Lower leg skin (tissue), 3 donors: Measurements from ENCODE around the gene GPR137B.

ENCODE experiments used
- POLR2A ChIP-seq, 2 donors: fragments of 450-650 bp; IDR thresholded peaks; one replicate each; pipeline ENCODE4 v1.6.1; 2016 to 2017; ENCODE audit warnings: antibody characterized with exemption in 2 of 2, mild to moderate bottlenecking in 1 of 2, moderate library complexity in 1 of 2
- TF ChIP-seq, protein P1 (sequence below), 3 donors: fragments of 450-650 bp; IDR thresholded peaks; one replicate each; pipeline ENCODE4 v1.5.1; 2016; ENCODE audit warnings: antibody characterized with exemption in 3 of 3, mild to moderate bottlenecking in 3 of 3, moderate library complexity in 2 of 3

GRCh38 chr1:236158719-236159118 lies 16.4 kb downstream of the GPR137B start:
- TF ChIP-seq, protein P1, sequence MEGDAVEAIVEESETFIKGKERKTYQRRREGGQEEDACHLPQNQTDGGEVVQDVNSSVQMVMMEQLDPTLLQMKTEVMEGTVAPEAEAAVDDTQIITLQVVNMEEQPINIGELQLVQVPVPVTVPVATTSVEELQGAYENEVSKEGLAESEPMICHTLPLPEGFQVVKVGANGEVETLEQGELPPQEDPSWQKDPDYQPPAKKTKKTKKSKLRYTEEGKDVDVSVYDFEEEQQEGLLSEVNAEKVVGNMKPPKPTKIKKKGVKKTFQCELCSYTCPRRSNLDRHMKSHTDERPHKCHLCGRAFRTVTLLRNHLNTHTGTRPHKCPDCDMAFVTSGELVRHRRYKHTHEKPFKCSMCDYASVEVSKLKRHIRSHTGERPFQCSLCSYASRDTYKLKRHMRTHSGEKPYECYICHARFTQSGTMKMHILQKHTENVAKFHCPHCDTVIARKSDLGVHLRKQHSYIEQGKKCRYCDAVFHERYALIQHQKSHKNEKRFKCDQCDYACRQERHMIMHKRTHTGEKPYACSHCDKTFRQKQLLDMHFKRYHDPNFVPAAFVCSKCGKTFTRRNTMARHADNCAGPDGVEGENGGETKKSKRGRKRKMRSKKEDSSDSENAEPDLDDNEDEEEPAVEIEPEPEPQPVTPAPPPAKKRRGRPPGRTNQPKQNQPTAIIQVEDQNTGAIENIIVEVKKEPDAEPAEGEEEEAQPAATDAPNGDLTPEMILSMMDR (IDR thresholded peaks at IDR 0.05): no peak
- no peak for TF ChIP-seq POLR2A (IDR thresholded peaks at IDR 0.05)
